Liver (tissue), 9 donors: Measurements from ENCODE around the gene ERAL1. TPM values are rescaled to one million over a fixed set of nuclear protein-coding genes. Genes with fewer than 3 reads are reported as not detected.

Experiments
- DNase-seq: peaks from one replicate; pipeline ENCODE4 v3.0.0-alpha.2; 2017; ENCODE audit warnings: low spot score
- H3K27ac ChIP-seq, 2 donors: one replicate each; pipeline ENCODE4 v1.7.0; 2013; ENCODE audit warnings: inconsistent platforms in 2 of 2, low read length in 2 of 2, control low read depth in 1 of 2, low read depth in 1 of 2, mild to moderate bottlenecking in 1 of 2
- H3K27me3 ChIP-seq, 4 donors: one replicate each; pipeline versions ENCODE4 v1.6.1 to v1.7.0; 2013; ENCODE audit warnings: low read length in 3 of 4, inconsistent platforms in 1 of 4, mild to moderate bottlenecking in 1 of 4, moderate library complexity in 1 of 4; ENCODE audit not compliant: control insufficient read depth in 4 of 4, insufficient read depth in 4 of 4
- H3K36me3 ChIP-seq, 4 donors: one replicate each; pipeline versions ENCODE4 v1.6.1 to v1.7.0; 2013; ENCODE audit warnings: low read length in 3 of 4, mild to moderate bottlenecking in 3 of 4, low read depth in 1 of 4, moderate library complexity in 1 of 4; ENCODE audit not compliant: control insufficient read depth in 4 of 4, insufficient read depth in 3 of 4
- H3K4me1 ChIP-seq, 4 donors: one replicate each; pipeline versions ENCODE4 v1.6.1 to v1.7.0; 2013; ENCODE audit warnings: low read length in 3 of 4, mild to moderate bottlenecking in 3 of 4, moderate library complexity in 1 of 4; ENCODE audit not compliant: control insufficient read depth in 4 of 4, insufficient read depth in 4 of 4
- H3K4me3 ChIP-seq, 3 donors: one replicate each; pipeline versions ENCODE4 v1.6.1 to v1.7.0; 2013; ENCODE audit warnings: low read length in 3 of 3, control low read depth in 1 of 3, low read depth in 1 of 3, mild to moderate bottlenecking in 1 of 3
- H3K9ac ChIP-seq, 2 donors: one replicate each; pipeline ENCODE4 v1.7.0; 2013; ENCODE audit warnings: low read length in 2 of 2, mild to moderate bottlenecking in 2 of 2, moderate library complexity in 2 of 2, control low read depth in 1 of 2, low read depth in 1 of 2
- H3K9me3 ChIP-seq, 4 donors: one replicate each; pipeline versions ENCODE4 v1.6.1 to v1.7.0; 2013; ENCODE audit warnings: low read length in 3 of 4; ENCODE audit not compliant: control insufficient read depth in 4 of 4
- EGR1 ChIP-seq, 2 donors: IDR thresholded peaks; 2 replicates each; pipeline ENCODE4 v1.6.1; 2016 to 2018; ENCODE audit warnings: antibody characterized with exemption in 2 of 2, low read depth in 2 of 2
- FOXA1 ChIP-seq: IDR thresholded peaks from 2 replicates; pipeline ENCODE4 v1.6.1; 2016; ENCODE audit warnings: antibody characterized with exemption
- FOXA2 ChIP-seq: IDR thresholded peaks from 2 replicates; pipeline ENCODE4 v1.6.1; 2016; ENCODE audit warnings: antibody characterized with exemption
- GABPA ChIP-seq, 2 donors: IDR thresholded peaks in 1 of 2; conservative IDR thresholded peaks in 1 of 2; 2 replicates each; pipeline ENCODE4 v1.6.1; 2016; ENCODE audit warnings: antibody characterized with exemption in 2 of 2, mild to moderate bottlenecking in 1 of 2, moderate library complexity in 1 of 2
- HNF4A ChIP-seq, 2 donors: conservative IDR thresholded peaks; 2 replicates each; pipeline ENCODE4 v1.6.1; 2016; ENCODE audit warnings: antibody characterized with exemption in 2 of 2, mild to moderate bottlenecking in 2 of 2
- HNF4G ChIP-seq: IDR thresholded peaks from 2 replicates; pipeline ENCODE4 v1.6.1; 2016; ENCODE audit warnings: antibody characterized with exemption
- JUND ChIP-seq, 2 donors: IDR thresholded peaks; 2 replicates each; pipeline ENCODE4 v1.6.1; 2016; ENCODE audit warnings: antibody characterized with exemption in 2 of 2
- NR2F2 ChIP-seq: IDR thresholded peaks from 2 replicates; pipeline ENCODE4 v1.6.1; 2016; ENCODE audit warnings: antibody characterized with exemption
- RAD21 ChIP-seq, 2 donors: IDR thresholded peaks; 2 replicates each; pipeline ENCODE4 v1.6.1; 2016; ENCODE audit warnings: antibody characterized with exemption in 2 of 2, mild to moderate bottlenecking in 2 of 2
- SP1 ChIP-seq: IDR thresholded peaks from 2 replicates; pipeline ENCODE4 v1.6.1; 2018; ENCODE audit warnings: antibody characterized with exemption, mild to moderate bottlenecking
- TAF1 ChIP-seq: conservative IDR thresholded peaks from 2 replicates; pipeline ENCODE4 v1.6.1; 2016; ENCODE audit warnings: antibody characterized with exemption, mild to moderate bottlenecking
- YY1 ChIP-seq: IDR thresholded peaks from 2 replicates; pipeline ENCODE4 v1.6.1; 2016; ENCODE audit warnings: antibody characterized with exemption, mild to moderate bottlenecking
- WGBS: extraction: QIAGEN DNeasy Blood & Tissue Kit; methylation state at CpG from one replicate; pipeline ENCODE4 v1.1.7; 2013; 5-methylcytosine and 5-hydroxymethylcytosine counted together
- polyA plus RNA-seq, 2 donors: library from polyadenylated mRNA; stranded (reverse) in 1 of 2; unstranded in 1 of 2; fragments of 200-250 nt in 1 of 2; fragments of >200 nt in 1 of 2; fragmentation: Nextera tagmentation in 1 of 2; extraction: Ambion mirVana in 1 of 2; gene quantifications; one replicate each; pipeline versions ENCODE4 v1.2.1 to v1.2.3, GENCODE V29; 2013 to 2015
- total RNA-seq, 2 donors: library from RNA; depleted of rRNA; stranded (reverse); fragments of >200 nt; gene quantifications; one replicate each; pipeline ENCODE4 v1.2.3, GENCODE V29; 2014
- TF ChIP-seq, protein P1 (sequence below): IDR thresholded peaks from 2 replicates; pipeline ENCODE4 v1.6.1; 2016; ENCODE audit warnings: antibody characterized with exemption, mild to moderate bottlenecking
- TF ChIP-seq, protein P2 (sequence below): fragments of 150-350 bp; IDR thresholded peaks from 2 replicates; pipeline ENCODE4 v1.5.1; 2017; ENCODE audit warnings: improper control_type of control experiment, low read depth, low read length; ENCODE audit not compliant: missing input control
- TF ChIP-seq, protein P3 (sequence below): IDR thresholded peaks from 2 replicates; pipeline ENCODE4 v1.6.1; 2016; ENCODE audit warnings: antibody characterized with exemption
- TF ChIP-seq, protein P4 (sequence below): IDR thresholded peaks from 2 replicates; pipeline ENCODE4 v1.6.1; 2016; ENCODE audit warnings: antibody characterized with exemption
- TF ChIP-seq, protein P5 (sequence below): IDR thresholded peaks from 2 replicates; pipeline ENCODE4 v1.6.1; 2016; ENCODE audit warnings: antibody characterized with exemption
- donor health status: healthy.
- donor health status: healthy.
- donor health status: healthy.
- donor health status: healthy.
- donor health status: healthy.

ERAL1 gene
- total and polyA plus RNA-seq, 4 donors = 17.3 to 34.5 (median 29.5) TPM

DNA sequence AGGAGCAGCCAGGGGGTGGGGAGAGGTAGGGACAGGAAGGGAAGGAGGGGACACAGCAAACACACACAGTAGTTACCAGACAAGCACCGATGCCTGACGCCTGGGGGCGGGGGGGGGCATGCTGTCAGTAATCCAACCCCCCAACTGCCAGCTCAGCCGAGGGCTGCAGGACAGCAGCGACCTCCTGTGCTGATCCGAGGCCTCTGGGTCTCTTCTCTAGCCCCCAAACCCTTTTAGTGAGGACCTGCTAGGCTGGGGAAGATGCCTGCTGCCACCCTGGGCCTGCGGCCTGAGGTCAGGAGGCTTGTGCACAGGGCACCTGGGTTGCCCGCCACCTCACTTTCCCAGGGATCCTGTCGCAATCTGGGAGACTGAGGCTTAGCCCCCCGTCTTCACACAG is 31.1 kb downstream of the ERAL1 start (continued):
- no peak for TF ChIP-seq TAF1
- no peak for TF ChIP-seq YY1
- TF ChIP-seq NR2F2 = no peak
- TF ChIP-seq HNF4A (conservative IDR thresholded peaks at IDR 0.05) = no peak
- no peak for TF ChIP-seq SP1
- TF ChIP-seq HNF4G = no peak
- no peak for TF ChIP-seq FOXA1
- TF ChIP-seq EGR1 (IDR thresholded peaks at IDR 0.05; ENCODE audit: low read depth in 2 of 2) = no peak

DNA sequence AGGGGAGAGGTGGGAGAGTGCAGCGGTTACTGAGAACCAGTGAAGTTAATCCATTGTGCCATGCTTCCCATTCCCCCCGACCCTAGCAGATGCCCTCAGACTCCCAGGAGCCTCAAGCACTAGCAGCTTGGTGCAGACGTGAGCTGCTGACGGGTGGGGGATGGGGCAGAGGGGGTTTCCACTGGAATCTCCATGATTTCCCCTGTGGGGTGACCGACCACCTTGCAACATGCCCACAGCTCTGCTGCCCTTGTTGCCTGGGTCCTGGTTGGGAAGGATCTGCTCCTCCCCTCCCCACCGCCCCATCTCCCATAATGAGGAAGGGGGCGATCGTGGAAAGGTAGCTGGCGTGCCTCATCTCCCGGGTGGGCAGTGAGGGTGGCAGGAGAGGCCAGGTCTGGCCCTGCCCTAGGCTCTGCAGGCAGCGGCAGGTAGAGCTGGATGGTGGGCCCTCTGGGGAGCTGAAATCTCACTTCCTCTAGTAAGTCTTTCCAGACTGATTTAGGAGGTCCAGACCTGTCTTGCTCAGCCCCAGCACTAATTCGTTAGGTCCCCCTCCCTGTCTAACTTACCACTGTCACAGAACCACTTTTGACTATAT is 33.2 kb downstream of the ERAL1 start:
- no peak overlapping the region for H3K27ac ChIP-seq
- H3K4me1 ChIP-seq = peaks cover 1 to 6% (median 5%) of the 10 kb centered on the region in 4 donors
- no peak overlapping the region for H3K9ac ChIP-seq
- peaks cover 6 to 25% (median 17%) of the 10 kb centered on the region in 4 donors for H3K36me3 ChIP-seq
- DNase-seq = no peak
- no peaks in the 10 kb centered on the region for H3K9me3 ChIP-seq
- H3K4me3 ChIP-seq = no peak overlapping the region
- 91% methylated on average over 12 of the region's 12 CpGs for WGBS
- TF ChIP-seq NR2F2 = no peak
- TF ChIP-seq, protein P1, sequence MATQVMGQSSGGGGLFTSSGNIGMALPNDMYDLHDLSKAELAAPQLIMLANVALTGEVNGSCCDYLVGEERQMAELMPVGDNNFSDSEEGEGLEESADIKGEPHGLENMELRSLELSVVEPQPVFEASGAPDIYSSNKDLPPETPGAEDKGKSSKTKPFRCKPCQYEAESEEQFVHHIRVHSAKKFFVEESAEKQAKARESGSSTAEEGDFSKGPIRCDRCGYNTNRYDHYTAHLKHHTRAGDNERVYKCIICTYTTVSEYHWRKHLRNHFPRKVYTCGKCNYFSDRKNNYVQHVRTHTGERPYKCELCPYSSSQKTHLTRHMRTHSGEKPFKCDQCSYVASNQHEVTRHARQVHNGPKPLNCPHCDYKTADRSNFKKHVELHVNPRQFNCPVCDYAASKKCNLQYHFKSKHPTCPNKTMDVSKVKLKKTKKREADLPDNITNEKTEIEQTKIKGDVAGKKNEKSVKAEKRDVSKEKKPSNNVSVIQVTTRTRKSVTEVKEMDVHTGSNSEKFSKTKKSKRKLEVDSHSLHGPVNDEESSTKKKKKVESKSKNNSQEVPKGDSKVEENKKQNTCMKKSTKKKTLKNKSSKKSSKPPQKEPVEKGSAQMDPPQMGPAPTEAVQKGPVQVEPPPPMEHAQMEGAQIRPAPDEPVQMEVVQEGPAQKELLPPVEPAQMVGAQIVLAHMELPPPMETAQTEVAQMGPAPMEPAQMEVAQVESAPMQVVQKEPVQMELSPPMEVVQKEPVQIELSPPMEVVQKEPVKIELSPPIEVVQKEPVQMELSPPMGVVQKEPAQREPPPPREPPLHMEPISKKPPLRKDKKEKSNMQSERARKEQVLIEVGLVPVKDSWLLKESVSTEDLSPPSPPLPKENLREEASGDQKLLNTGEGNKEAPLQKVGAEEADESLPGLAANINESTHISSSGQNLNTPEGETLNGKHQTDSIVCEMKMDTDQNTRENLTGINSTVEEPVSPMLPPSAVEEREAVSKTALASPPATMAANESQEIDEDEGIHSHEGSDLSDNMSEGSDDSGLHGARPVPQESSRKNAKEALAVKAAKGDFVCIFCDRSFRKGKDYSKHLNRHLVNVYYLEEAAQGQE = no peak
- TF ChIP-seq YY1 = no peak
- TF ChIP-seq SP1 = no peak
- no peak for TF ChIP-seq RAD21 (IDR thresholded peaks at IDR 0.05)
- TF ChIP-seq, protein P2, sequence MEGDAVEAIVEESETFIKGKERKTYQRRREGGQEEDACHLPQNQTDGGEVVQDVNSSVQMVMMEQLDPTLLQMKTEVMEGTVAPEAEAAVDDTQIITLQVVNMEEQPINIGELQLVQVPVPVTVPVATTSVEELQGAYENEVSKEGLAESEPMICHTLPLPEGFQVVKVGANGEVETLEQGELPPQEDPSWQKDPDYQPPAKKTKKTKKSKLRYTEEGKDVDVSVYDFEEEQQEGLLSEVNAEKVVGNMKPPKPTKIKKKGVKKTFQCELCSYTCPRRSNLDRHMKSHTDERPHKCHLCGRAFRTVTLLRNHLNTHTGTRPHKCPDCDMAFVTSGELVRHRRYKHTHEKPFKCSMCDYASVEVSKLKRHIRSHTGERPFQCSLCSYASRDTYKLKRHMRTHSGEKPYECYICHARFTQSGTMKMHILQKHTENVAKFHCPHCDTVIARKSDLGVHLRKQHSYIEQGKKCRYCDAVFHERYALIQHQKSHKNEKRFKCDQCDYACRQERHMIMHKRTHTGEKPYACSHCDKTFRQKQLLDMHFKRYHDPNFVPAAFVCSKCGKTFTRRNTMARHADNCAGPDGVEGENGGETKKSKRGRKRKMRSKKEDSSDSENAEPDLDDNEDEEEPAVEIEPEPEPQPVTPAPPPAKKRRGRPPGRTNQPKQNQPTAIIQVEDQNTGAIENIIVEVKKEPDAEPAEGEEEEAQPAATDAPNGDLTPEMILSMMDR = no peak
- TF ChIP-seq JUND (IDR thresholded peaks at IDR 0.05) = no peak
- TF ChIP-seq TAF1 = no peak
- no peak for TF ChIP-seq EGR1 (IDR thresholded peaks at IDR 0.05; ENCODE audit: low read depth in 2 of 2)
- no peak for TF ChIP-seq FOXA2
- TF ChIP-seq, protein P3, sequence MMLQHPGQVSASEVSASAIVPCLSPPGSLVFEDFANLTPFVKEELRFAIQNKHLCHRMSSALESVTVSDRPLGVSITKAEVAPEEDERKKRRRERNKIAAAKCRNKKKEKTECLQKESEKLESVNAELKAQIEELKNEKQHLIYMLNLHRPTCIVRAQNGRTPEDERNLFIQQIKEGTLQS = no peak
- TF ChIP-seq, protein P4, sequence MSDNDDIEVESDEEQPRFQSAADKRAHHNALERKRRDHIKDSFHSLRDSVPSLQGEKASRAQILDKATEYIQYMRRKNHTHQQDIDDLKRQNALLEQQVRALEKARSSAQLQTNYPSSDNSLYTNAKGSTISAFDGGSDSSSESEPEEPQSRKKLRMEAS = no peak
- TF ChIP-seq FOXA1 = no peak
- TF ChIP-seq HNF4A (conservative IDR thresholded peaks at IDR 0.05) = no peak
- no peaks in the 10 kb centered on the region for H3K27me3 ChIP-seq

DNA sequence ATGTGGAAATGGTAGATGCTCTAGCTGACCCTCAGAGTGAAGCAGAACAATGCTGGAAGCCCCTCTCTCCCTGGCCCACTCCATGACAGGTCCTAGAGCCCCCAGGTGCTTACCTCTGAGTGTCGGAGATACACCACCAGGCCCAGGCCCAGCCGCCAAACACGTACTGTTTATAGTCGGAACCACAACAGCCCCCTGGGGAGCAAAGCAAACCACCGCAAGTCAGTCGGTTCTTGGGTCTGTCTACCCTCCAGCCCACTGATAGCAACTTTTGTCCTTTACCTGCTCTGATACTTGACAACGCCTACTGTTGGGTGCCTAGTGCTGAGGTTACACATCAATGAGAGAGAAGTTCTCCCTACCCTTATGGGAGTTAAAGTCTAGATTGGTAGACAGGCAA is 34.0 kb downstream of the ERAL1 start:
- Histone ChIP-seq H3K36me3 (peaks cover 0 to 18% (median 12%) of the 10 kb centered on the region in 4 donors), H3K27me3 (no peaks in the 10 kb centered on the region), H3K4me3 (no peak overlapping the region), H3K9me3 (no peaks in the 10 kb centered on the region), H3K27ac (no peak overlapping the region), H3K9ac (no peak overlapping the region), H3K4me1 (peaks cover 4 to 10% (median 10%) of the 10 kb centered on the region in 4 donors)
- DNase-seq = no peak
- WGBS = 98% methylated on average over 7 of the region's 7 CpGs
- TF ChIP-seq SP1 (no peak), GABPA (IDR thresholded peaks at IDR 0.05 in 1 of 2, conservative IDR thresholded peaks at IDR 0.05 in 1 of 2) (no peak), RAD21 (IDR thresholded peaks at IDR 0.05) (no peak)
- TF ChIP-seq, protein P5, sequence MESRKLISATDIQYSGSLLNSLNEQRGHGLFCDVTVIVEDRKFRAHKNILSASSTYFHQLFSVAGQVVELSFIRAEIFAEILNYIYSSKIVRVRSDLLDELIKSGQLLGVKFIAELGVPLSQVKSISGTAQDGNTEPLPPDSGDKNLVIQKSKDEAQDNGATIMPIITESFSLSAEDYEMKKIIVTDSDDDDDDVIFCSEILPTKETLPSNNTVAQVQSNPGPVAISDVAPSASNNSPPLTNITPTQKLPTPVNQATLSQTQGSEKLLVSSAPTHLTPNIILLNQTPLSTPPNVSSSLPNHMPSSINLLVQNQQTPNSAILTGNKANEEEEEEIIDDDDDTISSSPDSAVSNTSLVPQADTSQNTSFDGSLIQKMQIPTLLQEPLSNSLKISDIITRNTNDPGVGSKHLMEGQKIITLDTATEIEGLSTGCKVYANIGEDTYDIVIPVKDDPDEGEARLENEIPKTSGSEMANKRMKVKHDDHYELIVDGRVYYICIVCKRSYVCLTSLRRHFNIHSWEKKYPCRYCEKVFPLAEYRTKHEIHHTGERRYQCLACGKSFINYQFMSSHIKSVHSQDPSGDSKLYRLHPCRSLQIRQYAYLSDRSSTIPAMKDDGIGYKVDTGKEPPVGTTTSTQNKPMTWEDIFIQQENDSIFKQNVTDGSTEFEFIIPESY = no peak
- TF ChIP-seq, protein P2 = no peak
